HG03575 (cell line): ENCODE results near the gene XAB2.

Source experiments
- ATAC-seq: cut with Tn5 transposase; IDR thresholded peaks from one replicate; pipeline ENCODE4 v1.9.1; 2021; ENCODE audit not compliant: unreplicated experiment, insufficient number of reproducible peaks, low FRiP score; ENCODE audit errors: extremely low read depth

The XAB2 gene

DNA sequence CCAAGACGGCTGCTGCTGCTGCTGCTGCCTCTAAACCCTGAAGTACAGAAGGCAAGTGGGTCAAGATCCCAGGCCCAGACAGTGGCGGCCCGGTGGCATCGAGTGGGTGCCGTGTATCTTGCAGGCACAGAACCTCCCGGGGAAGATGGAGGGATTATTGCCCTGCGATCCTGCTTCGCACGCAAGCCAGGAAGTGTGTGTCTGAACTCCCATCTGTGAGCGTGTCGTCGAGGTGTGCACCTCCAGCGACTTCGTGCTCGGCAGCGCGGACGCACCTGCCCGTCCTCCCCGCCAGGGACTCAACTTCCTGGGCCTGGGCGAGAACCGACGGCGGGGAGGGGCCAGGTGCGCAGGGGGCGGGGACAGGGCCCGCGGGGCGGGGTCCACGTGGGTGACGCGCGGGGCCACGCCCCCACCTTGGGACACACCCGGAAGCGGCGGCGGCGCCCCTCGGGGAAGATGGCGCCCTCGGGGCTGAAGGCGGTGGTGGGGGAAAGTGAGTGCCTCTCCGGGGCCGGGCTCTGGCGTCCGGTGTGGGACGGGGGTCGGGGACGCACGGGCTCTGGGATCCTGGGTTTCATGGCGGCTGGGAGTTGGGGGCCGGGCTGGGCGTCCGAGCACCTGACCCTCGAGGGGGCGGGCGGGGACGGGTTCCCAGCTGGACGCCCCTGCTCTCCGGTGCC, 7.5 kb upstream of the XAB2 start, which contains the start of gene STXBP2:
STXBP2 (plus strand) TSS at position 420 of the 683 bp plus-strand sequence; CDS start at position 460, 40 bp downstream.
- ATAC-seq = no peak

DNA sequence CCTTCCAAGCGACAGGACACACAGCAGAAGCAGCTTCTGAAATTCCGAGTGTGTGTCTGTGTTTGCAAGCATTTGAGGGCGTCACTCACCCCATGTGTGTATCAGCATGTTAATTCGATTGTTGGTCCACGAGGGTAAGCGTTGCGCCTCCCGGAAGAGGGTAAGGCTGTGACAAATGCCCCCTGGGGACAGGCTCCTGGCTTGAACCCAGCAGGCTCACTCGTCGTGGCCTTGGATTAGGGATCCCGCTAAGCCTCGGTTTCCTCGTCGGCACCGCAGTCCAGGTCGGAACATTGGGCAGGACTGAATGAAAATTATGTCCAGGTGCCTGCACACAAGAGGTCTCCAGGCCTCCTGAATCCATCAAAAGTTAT, 7.0 kb upstream of the XAB2 start:
- no peak for ATAC-seq

DNA sequence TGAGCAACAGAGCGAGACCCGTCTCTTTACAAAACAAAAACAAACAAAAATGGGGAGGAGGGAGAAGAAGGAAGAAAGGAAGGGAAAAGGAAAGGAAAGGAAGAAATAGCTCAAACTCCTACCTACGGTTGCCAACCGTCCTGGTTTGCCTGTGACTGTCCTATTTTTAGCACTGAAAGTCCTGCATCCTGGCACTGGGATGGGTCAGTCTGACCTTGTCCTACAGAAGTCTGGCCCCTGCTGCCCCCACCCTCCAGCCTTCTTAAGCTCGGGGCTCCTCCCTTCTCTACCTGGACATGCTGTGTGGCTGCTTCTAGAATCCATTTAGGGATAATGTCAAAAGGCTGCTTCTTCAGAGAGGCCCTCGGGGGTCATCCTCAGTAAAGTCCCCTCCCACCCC, 6.3 kb upstream of the XAB2 start:
- ATAC-seq = no peak

DNA sequence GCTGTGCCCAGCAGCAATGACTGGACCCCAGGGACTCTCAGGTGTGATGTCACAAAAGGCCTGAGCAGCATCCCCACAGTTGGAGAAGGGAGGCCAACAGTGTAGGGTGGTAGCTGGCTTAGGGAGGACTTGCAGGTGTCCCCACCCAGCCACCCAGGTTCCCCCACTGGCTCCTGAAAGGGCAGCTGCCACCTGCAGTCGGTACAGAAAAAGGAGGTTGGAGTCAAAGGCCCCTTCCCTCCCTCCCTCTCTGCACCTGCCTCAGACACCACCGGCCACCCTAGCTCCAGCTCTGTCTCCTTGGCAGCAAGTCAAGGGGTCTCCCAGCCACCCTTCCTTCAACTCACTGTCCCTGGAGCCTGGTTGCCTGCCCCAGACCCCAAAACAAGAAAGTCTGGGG, 4.4 kb upstream of the XAB2 start, which contains the start of gene PCP2:
PCP2 (minus strand) TSS at position 22 of the 400 bp plus-strand sequence. CDS start 262 bp downstream, outside the sequence.
- ATAC-seq = no peak

DNA sequence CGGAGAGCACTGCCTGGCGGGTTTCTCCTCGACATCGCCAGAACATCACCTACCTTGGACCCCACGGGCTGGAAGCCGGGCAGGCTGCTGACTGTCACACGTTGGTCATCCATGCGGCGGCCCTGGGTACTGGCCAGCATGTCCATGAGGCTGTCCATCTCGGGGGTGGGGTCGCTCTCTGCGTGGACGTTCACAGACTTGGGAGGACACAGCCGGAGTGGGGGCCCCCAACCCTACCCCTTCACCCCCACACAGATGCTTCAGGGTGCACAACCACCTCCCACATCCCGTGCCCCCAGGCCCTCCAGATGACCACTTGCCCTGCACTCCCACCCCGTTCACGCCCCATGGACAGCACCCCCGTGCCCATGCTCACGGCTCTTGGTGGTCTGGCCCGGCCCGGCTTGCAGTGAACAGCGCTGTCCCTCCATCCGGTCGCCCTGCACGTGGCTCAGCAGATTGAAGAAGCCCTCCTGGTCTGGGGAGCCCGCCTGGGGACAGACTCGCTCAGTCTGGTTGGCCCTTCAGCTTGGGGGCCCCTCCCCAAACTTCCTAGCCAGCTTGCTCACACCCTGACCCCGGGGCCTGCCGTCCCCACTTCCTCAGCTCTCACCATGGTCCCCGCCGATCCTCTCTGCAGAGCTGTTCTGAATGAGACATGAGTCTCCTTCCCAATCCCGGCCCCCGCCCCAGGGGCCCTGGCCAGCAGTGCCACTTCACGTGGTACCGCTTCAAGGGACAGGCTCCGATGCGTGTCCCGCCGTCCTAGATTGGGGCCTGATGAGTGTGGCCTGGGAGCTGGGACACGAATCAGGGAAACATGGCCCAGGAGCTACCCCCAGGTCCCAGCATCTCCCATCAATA, 3.2 kb upstream of the XAB2 start:
- ATAC-seq = no peak

DNA sequence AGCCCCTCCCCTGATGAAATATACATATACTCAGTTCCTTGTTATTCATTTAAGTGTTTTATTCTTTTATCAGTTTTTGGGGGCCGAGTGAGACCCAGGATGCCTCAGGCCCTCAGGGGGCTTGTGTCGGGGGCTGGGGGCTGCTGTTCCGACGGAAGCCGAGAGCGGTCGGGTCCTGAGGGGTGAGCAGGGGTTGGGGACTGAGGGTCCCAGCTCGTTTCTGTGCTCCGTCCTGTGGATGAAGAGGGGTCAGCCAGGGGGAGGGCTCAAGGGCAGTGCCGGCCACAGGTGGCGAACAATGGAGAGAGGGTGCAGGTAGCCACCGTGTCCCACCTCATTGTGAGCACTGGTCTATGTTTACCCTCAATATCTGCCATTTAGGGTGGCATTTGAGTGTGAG, 2.2 kb upstream of the XAB2 start:
- ATAC-seq = no peak

DNA sequence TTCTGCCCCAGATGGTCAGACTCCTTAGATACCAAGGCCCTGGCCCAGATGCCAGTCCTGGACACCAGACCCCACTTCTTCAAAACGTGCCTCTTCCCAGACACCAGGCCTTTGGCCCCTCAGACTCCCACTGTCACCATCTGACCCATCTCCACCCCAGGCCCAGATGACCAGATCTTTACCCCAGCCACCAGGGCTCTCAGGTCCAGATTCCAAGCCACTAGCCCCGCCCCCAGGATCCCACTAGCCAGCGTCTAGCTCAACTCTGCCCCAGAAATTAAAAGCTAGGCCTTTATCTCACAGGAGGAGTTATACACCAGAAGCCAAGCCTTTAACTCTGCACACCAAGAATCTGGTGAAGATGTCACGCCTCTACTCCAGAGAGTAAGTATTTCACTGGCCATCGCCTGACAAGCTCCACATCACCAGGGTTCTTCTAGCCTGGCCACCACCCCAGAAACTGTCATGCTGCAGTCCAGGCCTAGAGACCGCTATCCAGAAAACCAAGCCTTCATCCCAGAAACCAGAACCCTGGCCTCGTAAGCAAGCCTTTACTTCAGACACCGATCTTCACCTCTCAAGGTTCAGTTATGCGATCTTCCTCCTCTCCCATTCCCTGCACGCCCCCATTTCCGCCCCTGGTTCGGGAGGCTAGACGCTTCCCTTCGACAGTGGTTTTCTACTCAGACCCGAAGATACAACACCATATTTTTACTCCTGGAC, 595 bp downstream of the XAB2 start:
- no peak for ATAC-seq

DNA sequence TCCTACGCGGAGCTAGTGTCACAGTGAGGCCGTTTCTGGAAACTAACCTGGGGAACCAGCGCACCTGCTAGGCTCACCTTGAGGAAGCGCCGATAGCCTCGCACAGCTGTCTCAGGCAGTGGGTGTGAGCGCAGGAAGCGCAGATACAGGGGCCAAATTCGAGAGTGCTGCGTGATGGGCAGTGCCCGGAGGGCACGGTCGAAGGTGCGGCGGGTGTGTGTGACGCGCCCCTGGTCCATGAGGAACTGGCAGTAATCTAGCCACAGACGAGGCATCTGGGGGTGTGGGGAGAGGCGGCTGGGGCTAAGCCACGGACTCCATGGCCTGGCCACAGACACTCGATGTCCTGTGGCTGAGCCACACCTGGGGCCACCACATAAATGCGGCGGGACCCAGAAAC, 2.2 kb downstream of the XAB2 start:
- ATAC-seq = no peak

DNA sequence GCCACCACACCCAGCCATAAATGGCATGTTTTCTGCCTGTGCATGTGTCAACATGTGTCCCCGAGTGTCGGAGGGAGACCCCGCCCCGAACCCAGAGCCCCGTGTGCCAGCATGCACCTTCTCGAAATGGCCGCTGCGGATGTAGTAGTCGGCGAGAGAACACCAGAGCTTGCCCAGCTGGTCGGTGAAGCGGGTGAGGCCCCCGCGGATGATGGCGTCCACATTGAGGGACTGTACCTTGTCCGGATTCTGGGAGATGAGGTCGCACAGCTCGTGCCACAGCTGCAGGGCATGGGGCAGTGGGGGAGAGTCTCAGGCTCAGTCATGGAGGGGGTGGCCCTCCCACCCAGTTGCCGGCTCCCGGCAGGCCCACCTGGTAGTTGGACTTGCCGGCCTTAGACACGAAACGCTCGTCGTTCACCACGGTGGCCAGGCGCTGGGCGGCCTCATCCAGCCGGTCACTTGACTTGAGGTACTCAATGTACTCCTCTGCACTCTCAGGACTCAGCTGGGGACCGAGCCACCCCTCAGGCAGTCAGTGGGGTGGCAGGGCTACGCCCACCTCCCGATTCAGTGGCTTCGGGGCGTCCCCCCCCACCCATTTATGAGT, 3.5 kb downstream of the XAB2 start:
- no peak for ATAC-seq

DNA sequence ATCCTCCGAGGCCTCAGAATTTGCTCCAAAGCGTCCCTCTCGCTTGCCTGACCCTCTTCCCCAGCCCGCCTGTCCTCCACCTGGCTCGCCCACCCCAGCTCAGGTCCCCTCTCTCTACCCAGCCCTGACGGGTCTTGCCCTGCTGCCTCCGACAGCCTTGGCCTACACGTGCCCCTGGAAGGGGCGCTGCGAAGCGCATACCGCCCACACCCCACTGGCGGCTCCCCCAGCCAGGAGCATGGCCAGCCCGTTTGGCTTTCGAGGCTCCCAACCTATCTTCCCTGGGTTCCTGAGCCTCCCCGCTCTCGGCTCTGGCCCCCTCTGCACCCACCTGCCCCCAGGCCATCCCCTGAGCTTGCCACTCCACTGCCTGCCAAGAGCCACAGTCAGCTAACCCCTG, 4.5 kb downstream of the XAB2 start:
- ATAC-seq = no peak

DNA sequence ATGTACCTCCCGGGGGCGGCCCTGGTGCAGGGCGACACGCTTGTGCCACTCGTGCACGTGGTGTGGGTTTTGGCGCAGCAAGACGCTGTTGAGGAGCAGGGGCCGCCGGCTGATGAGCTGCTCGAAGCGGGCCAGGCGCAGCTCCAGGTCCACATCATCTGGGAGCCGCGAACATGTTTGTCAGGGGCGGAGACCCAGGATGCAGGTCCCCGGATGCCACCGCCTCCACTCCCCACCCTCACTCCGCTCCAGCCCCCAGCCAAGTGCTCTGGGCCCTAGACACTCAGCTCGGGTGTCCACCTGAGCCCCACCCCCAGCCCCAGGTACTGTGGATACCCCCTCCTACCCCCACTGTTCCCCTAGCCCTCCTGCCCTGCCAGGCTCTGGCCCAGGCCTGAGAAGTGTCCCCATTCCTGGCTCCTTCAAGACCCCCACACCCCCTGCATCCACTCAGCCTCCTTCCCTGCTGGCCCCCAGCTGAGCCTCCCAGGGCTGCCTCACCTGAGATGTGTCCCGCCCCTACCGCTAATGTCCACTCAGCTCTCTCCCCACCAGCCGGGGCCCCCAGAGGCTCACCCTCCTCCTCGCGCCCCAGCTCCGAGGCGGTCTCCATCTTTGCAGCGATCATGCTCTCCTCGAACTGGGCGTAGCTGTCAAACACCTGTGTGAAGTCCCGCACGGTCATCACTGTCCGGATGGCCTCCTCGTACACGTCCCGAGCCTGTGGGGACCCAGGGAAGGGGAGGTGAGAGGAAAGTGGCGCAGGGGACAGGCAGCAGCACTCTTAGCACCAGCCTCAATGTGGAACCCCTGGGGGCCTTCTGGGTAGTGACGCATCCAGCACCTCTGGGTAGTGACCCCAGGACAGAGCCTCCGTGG, 5.4 kb downstream of the XAB2 start:
- no peak for ATAC-seq

DNA sequence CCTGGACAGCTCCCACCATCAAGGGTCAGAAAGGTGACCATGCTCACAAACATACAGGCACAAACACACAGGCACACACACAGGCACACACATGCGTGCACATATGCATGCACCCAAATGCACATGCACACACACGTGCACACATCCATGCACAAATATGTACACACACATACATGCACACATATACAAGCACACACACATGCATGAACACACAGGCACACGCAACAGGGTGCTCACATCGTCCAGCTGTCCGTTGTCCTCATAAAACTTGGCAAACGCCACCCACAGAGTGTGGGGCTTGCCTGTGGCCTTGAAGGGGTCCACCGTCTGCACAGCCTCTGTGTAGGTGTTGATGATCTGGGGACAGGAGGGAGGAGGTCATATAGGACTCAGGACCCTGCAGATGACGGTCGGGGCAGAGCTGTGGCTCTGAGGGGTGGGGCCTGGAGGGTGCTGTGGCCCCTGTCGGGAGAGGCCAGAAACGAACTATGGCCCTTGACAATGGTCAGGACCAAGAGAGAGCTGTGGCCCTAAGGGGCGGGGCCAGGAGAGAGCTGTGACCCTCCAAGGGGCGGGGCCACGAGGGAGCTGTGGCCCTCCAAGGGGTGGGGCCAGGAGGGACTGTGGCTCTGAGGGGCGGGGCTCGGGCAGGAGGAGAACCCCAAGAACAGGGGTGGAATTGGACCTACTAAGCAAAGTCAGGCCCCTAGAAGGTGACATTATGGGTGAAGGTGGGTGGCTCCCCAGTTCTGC, 6.2 kb downstream of the XAB2 start:
- ATAC-seq = no peak

DNA sequence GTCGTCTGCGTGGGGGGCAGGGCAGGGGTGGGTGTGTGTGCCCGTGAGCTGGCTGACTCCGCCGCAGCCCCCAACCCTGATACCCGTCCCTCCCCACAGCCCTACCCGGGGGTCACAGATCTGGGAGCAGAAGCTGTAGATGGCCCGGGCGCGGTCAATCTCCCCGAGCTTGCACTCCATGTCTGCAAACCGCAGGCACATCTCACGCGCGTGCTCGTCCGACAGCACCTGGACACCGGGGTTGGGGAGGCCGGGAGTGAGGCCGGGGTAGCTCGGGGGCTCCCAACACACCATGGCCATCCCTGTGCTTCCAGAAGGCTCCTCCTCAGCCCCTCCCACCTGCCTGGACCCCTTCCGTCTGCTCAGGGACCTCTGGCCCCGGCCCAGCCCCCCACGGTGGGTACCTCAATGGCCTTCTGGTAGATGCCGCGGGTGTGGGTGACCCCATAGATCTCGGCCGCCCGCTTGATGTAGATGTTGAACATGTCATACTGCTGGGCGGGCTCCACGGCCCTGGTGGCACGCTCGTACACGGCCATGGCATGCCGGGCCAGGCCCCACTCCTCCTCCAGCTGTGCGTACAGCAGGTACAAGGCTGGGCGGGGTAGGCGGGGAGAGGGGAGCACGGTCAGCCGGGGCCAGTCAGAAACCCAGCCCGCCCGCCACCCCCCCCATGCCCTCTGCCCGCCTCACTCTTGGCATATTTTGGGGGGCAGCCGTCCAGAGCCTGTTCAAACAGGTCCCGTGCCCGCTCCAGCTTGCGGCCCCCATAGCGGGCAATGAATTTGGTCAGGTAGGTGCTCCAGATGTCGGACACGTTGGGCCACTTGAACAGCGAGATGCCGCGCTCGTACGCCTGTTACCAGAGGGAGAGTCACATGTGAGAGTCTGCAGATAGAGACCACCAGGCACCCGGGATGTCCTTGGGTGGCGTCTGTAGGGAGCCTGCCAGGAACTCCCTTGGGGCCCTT, 8.6 kb downstream of the XAB2 start:
- no peak for ATAC-seq

DNA sequence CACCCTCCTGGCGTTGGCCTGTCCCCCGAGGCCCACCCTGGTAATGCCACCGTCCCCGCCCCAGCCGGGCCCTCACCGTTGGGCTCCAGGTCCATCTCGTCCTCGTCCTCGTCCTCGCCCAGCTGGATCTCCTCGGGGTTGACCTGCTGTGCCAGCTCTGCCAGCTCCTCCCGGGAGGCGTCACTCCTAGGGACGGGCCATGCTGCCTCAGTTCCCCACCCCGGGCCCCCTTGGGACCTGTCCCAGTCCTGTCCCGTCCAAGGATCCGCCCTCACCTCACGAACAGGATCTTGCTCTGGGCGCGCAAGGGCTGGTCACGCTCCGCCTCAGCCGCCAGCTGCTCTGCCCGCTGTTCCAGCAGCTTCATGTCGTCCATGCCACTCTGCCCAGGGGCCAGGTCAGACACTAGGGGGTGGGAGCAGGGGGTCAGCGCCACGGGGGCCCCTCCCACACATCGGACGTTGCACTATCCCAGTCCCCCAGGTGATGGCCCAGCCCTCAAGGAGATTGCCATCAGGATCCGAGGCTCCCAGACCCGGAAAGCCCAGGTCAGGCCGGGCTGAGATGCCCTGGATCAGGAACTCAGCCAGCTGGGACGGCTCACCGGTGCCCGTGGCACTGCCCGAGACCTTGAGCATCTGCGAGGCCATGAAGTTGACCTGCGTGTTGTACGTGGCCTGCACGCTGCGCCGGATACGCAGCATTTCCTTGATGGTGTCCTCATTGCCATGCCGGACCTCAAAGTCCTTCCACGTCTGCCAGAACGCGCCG, 9.5 kb downstream of the XAB2 start:
- ATAC-seq = no peak

DNA sequence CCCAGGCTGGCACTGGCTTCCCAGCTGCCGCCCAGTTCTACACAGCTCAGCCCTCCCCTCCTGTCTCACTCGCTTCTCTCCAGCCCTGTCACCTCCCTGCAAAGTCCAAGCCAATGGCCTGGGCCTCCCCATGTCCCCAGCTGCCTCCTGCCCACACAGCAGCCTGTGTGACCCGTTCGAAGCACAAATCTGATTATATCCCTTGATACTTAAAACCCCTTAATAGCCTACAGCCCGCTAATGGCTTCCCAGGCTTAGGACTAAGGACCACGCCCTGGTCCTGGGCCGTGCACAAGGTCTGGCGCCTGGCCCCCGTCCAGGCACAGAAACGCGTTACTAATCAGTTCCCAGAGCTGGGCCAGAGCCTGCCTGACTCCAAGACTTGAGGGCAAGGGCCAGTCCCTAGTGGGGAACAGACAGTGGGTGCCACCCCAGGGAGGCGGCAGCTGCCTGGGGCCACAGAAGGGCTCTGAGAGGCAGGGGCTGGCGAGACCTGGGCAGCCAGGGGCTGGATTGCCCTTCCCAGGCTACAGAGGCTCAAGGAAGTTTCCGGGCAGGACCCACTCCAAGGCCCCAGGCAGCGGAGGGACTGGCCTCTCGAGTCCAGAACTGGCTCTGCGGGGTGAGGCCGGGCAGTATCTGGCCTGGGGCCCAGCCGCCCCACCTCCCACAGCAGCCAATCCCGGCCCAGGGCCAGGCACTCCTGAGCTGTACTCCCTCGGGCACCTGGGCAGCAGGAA, 10.4 kb downstream of the XAB2 start:
- no peak for ATAC-seq
